ENCODE measurements around the gene CERS6. TPM values are rescaled to one million over a fixed set of nuclear protein-coding genes. Genes with fewer than 3 reads are reported as not detected.
"Not testable (repeated sequence)": the region's sequence is repeated elsewhere in the genome, so short reads cannot be mapped to it uniquely, and the experiment has no call there.

Gene CERS6
- total RNA-seq, 1 donor from 2014 or later = 25.7 TPM

DNA sequence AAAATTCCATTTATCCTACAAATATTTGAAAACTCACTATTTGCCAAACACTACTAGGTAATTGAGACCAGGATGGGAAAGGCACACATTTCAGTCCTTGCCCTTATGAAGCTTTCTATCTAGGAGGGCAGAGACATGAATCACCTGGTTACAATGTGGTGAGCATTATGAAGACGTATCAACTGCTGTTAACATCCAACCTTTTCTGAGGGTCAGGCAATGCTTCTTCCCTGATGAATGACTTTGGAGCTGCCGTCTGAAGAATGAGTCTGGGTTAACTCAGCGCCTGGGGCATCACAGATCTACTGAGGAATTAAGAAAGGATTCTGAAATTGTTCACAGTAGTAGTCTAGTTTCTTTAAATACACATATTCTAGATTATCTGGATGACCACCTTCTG, 284.3 kb downstream of the CERS6 start:
- DNase-seq = no peak

DNA sequence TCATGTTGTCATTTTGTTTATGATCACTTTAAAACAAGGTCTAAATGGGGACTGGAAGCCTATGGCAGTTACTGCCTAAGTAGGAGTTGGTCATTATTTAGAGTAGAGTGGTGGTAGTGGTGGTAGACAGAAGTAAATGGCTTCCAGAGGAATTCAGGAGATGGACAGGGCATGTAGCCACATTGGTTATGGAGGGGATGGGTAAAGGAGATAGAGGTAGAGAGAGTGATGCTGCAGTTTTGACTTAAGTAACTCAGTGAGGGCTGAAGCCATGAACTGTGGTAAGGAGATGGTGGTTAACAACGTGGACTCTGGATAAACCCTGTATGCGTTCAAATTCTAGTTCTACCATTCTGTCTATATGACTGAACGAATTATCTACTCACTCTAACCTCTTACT, 284.7 kb downstream of the CERS6 start:
- DNase-seq = no peak

DNA sequence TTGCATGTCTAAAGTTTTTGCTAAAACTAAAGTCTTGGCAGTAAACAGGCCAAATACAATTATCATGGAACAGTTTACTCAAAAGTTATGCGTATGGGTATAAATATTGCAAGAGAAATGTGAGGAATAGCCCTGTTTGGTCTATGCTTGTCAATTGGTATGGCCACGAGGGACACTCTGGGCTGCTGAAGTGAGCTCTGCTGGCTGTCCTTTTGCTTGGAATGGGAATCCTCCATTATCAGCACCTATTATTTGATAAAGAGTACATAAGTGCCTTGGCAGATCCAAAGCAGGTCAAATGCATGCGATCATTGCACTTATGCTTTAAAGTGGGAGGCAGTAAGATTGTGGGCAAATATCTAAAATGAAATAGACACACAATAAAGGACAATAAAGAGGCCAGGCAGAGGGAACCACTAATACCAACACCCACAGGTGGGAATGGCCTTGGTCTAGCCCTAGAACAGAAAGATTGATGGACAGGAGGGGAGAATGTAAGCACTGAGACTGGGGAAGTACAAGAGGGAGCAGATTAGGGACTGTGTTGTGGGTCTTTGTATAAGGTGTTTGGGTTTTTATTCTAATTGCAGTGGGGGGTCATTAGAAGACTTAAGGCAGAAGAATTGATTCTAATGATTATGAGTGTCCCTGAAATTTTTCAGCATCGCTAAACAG, 286.3 kb downstream of the CERS6 start:
- DNase-seq = no peak

DNA sequence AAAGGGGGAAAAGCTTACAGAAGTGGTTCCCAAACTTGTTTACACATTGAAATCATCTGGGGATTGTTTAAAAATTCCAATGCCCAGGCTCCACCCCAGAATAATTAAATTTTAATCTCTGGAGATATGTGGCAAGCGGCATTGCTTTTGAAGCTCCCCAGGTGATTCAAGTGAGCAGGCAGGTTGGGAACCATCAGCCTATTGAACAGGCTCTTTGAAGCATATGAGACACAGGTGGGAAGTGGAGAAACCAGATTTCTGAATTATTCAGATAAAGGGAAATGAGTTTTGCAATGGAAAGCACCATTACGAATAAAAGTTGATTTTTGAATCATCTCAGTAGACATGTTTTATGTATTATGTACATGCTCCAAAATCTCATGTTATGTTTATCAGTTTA, 288.8 kb downstream of the CERS6 start:
- peak; percentile 10 for DNase-seq

DNA sequence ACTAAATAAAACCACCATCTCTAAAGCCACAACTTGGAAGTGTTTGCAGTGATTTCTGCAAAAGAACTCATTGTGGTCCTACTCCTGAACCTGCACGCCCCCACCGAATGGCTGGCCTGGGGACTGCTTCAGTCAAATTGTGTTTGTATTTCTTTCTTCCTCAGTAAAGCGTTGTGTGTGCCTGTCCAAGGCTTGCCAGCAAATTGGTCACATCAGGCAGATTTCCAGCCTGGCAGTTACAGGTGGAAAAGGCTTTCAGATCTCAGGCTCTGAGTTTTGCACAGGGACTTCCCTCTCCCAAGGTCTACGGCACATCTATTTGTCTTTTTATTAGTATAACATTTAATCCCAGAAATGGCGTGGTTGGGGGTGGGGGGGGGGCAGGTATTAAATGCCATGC, 292.4 kb downstream of the CERS6 start:
- DNase-seq = no peak

DNA sequence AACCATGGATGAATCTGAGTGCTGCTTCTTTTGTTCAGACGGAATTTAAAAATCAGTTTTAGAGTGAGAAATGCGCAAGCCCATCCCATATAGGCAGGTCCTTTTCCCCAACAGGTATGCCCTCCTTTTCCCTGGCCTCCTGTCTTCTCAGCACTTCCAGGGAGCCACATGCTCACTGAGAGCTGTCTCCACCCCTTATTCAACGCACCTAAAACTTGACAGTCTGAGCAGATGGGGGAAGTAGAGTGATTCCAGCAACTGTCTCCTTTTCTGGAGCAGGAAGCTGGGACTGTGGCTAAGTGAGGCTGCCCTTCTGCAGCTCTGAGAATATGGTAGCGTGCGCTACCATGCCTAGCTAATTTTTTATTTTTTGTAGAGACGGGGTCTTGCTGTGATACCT, 293.2 kb downstream of the CERS6 start:
- DNase-seq = no peak

DNA sequence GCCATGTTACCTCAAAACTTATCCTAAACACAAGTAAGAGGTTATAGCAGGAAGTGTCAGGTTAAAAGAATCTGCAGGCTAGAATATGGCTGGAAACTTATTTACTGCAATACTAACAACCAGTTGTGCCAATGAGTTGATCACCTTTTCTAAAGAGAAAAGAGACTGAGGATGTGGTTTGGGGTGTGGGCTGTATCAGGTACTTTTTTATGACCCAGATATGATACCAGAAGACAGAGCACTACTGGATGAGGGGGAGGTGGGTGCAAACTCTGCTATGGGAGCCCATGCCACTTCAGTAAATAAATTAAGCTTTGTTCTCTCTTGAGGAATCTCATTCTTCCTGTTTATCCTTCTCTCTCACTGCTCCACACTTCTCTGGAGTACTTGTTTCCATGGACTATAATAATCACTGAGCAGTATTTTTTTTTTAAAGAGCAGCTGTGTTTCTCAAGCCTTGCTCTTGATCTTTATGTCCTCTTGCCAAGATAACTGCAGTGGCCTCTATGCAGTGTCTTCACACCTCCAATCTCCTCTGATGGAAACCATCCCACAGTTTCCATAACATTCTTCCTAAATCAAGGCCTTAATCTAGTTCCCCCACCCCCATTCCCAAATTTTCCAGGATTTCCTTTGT, 295.1 kb downstream of the CERS6 start:
- DNase-seq = no peak

DNA sequence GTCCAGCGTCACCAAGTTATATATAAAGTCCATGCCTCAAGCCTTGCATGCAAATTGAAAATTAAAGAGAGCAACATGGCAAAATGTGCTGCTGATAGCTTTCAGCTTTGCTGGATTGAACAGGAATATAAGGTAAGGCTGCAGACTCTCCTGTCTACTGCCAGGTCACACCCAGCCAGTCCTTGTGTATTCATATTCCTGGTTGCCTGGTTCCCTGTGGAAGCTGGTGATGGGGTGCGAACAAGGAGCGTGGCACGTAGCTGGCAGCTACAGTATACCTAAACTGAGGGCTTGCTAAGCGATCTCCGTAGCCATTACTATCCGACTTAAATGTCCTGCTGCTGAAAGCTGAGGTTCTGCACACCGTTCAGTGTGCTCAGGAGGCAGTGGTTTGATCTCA, 296.3 kb downstream of the CERS6 start:
- no peak for DNase-seq

DNA sequence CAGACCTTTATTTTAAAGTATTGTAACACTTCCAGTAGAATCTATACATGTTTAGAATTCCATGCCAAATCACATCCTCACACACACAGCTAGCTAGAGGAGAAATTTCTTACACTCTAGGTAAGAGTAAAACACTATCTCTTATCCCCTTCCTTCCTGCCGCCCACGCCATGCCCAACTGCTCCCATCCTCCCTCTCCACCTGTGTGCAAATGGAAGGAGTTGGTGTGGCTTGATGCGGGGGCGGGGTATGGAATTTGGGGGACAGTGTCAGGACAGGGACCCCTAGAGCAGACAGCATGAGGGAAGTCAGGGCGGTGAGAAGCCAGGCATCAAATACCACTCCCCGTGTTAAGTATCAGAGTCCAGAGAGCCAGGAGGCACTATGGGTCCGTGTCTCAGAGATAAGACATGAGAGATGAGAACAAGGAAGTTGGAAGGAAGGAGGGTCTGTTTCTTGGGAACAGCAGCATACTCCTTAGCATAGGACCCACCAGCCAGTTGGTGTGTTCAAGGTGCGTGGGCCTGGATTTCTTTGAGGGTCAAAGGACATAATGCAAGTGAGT, 297.8 kb downstream of the CERS6 start:
- no peak for DNase-seq

DNA sequence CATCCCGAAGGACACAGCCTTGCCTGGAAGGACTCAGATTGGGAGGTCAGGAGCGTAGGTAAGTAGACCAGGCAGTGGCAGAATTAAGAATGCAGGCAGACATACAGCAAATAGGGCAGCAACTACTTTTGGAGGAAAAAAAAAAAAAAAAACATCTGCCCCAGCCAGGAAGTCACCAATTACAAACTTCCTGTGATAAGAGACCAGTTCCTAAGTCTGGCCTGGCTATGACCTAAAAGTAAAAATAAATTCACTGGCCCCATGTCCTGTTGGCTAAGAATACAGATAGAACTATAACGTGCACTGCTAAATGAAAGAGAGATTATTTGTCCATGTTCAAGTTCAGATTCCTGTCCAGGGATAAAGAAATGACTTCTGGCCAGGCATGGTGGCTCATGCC, 301.2 kb downstream of the CERS6 start:
- peak; percentile 57 for DNase-seq

DNA sequence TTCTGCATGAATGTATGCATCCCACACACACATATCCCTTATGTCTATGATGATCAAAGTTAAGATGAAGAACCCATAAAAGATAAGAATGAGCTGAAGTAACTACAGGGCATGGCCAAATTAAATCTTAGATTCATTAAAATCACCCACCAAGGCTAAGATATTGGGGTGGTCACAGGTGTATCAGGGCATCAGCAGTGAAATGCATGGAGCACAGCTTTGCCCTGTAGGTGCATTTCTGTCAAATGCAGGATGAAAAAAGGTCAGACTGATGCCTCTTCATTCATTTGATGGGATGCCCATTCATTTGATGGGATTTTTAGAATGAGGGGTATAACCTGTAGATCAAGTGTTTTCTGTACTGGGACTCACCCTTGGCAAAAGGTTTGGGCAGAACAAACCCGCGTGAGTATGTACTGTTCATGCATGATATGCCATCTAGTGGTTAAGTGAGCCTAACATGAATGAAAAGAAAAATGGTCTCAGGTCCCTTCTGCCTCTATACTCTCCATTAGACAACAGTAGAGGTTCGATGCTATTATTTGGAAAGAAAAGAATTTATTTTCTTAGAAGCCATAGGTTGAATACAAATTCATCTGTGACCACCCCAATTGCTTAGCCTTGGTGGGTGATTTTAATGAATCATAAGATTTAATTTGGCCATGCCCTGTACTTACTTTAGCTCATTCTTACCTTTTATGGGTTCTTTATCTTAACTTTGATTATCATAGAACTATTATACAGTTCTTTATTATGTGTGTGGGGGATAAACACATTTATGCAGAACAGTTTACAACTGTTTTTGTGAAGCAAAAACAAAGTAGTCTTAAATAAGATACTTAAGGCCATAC, 303.1 kb downstream of the CERS6 start:
- peak; percentile 78 for DNase-seq

DNA sequence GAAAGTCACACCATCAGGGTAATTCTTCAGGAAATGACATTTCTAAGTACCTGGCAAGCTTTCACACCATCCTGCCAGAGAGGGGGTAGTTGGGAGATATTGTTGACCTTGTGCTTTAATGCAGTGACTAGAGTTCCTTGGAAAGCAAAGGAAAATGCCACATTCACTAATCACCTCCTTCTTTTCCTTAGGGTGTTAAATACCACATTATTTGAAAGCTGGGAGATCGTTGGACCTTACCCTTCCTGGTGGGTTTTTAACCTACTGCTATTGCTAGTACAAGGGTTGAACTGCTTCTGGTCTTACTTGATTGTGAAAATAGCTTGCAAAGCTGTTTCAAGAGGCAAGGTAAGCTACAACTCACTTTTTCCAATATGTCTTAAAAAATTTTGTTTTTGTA, 309.3 kb downstream of the CERS6 start:
- no peak for DNase-seq

DNA sequence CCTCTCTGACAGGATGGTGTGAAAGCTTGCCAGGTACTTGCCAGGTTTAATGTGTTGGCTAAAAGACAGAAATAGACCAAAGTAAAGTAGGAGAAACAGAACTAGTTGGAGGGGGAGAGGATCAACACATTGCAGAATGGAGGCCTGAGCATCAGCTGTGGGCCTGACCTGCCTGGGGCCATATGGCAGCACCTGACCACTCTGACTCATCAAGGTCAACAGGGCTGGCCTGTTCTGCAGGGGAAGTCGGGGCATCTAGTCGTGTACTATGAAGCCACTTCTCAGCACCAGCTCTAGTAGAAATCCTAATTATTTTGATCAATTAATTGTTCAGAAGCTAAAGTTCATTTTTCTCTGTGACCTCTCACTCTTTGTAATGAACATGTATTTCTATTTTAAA, 310.5 kb downstream of the CERS6 start:
- DNase-seq = no peak

DNA sequence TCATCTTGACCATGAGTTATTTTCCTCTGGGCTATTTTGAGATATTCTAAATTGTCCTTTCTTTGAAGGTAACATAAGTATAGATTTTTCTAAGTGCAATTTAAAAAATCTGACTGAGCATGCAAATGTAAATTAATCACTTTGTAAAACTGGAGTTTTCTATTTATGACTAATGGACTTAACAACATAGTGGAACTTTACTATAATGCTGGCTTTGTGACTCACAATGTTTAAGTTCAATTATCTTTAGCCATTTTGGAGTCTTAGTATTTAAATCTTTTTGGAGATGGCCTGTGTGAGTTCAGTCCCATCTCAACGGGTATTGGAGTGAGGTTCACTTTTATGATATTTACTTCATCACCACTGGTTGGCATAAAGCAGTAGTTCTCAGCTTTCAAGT, 311.2 kb downstream of the CERS6 start:
- no peak for DNase-seq

DNA sequence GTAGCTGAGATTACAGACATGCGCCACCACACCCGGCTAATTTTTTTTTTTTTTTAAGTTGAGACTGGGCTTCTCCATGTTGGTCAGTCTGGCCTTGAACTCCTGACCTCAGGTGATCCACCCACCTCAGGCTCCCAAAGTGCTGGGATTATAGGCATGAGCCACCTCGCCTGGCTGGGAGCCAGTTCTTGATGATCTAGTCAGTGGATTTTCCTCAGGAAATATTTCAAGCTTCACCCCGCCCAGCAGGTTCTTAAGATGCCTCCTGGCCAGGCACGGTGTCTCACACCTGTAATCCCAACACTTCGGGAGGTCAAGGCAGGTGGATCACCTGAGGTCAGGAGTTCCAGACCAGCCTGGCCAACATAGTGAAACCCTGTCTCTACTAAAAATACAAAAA, 312.3 kb downstream of the CERS6 start:
- not testable (repeated sequence) for DNase-seq

DNA sequence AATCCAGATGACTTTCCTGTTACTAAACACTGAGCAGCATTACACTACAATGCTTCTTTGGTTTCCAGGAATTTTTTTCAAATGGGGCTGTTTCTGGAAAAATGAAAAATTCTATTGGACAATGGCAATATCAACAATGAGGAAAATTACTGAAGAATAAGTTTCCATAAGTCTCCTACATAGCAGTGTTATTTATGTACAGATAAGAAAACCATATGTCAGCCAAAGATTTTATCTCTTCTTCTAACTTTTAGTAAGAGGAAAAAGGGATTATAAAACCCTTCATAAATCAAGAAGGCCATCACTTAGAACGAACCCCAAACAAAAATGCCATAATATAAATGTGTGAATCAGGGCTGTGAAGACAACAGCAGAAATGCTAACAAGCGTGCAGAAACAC, 314.7 kb downstream of the CERS6 start:
- no peak for DNase-seq

DNA sequence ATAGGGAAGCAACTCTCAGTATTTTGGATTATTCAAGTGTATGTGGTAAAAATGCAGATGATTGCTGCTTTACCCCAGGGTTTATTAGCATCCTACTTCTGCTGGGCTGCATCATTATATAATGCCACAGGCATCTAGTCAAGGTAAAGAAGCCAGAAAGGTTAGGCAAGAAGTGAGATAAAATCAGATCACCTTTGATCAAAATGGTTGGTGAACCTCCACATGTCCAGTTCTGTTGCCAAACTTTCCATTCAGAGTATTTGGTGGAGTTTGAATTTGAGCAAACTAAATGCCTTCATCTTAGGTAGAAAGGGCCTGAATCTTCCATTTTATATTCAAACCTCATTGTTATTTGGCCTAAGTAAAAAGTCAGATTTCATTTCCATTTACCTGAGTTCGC, 316.6 kb downstream of the CERS6 start:
- no peak for DNase-seq

DNA sequence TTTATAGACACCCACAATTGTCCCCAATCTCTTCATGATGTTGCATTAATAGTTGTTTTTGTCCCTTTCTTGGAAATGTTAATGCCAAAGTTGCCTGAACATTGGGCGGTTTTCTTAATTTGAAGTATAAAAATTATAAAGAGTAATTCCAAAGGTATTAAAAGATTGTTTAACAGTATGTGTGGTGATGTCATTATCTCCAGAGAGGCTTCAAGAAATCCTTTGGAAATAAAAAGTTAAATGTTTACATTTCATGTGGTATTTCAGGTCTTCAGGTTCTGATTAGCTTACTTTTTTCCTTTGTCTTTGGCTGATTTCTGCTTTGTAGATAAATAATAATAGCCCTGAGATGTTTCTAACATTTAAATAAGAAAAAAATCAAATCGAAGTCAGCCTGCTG, 317.1 kb downstream of the CERS6 start:
- no peak for DNase-seq

DNA sequence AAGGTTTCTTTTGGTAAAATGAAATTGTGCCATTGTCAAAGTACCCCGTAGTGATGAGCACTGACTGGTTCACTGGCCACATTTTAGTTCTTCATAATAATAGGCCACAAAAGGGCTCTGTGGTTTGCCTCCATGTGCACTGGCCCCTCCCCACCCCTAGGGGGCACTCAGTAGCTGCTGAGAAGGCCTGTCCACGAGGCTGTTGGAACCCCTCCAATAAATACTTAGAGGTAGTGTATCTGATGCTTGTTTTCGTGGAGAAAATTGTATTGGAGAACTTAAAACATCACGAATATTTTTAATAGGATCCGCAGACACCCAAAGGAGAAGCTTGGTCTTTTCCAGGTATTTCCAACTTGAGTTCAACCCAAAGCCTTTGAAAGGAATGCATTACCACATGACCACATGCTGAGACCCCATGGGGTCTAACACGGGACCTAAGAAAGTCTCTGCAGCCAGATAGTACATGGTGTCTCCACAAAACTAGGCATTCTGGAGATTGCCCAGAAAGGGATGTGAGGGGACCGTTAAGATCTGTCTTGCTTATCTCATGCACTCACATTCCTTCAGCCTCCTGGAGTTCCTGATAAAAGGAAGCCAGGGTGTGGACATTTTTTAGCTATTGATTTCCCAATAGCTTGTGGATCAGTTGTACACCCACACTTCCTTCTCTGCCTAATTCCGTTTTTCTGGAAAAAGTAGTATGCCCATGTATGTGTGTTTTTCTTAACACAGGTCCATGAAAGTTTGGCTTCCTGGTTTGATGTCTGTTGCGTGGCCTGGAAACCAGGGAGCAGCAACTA, 317.8 kb downstream of the CERS6 start:
- peak; percentile 90 for DNase-seq

DNA sequence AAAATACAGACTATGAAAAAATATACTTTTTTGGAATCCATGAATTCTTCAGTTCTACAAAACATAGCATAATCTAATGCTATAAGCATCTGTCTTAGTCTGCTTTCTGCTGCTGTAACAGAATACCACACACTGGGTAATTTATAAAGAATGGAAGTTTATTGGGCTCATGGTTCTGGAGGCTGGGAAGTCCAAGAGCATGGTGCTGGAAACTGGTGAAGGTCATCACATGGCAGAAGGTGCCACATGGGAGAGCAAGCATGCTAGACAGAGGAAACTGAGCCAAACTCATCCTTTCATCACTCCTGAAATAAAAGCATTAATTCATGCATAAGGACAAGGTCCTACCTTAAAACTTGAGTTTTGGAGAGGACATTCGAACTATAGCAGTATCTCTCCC, 319.8 kb downstream of the CERS6 start:
- DNase-seq = no peak

DNA sequence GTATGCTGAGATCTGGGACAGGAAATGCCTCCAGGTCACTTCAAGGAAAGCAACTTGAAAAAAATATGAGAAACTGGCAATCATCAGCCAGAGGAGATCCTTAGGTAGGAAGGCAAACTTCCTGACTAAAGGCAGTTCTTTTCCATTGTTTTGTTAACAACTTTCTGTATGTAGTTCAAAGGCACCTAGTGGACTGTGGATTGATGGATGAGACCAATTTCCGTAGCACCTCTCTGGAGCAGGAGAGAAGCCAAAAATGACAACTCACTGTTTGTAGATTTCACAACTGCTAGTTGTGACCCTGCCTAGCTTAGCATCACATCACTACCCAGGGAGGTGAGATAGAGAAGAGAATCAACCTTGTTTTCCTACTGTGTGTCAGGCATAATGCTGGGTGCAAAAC, 324.6 kb downstream of the CERS6 start:
- peak; percentile 44 for DNase-seq

DNA sequence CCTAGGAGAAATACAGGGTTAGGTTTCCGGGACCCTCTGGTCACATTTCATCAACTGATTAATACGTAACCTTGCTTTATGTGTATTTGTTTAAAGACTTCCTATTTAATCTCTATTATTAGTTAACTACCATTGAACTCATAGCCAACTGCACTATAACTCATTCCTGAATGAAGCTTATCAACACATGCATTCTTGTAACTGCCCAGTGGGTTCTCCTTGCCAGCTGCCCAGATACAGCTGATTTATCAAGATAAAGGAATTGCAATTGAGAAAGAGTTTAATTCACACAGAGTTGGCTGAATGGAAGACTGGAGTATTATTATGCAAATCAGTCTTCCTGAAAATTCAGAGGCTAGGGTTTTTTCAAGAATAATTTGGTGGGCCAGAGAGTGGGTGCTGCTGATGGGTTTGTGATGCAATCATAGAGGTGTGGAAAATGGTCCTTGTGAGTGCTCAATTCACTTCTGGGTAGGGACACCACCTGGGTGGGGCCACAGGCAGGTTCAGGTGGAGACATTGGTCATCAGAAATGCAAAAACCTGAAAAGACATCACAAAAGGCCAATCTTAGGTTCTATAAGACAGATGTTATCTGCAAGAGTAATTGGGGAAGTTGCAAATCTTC, 325.2 kb downstream of the CERS6 start:
- DNase-seq = peak; percentile 34

Measured in dermis blood vessel endothelial cell (primary cell).